NCI-H82 treated with DMSO at 0.1 percent for 48 hours (cell line): Measurements from ENCODE around the gene TRPC1.
A peak's percentile ranks its signal among the peaks of the same experiment; 100 is the strongest.
"Not testable (repeated sequence)": the region's sequence is repeated elsewhere in the genome, so short reads cannot be mapped to it uniquely, and the experiment has no call there.

ENCODE experiments used
- DNase-seq: peaks from one replicate; lab custom pipeline; 2025; ENCODE audit not compliant: unreplicated experiment; lab: John Stamatoyannopoulos, UW

Gene TRPC1

DNA sequence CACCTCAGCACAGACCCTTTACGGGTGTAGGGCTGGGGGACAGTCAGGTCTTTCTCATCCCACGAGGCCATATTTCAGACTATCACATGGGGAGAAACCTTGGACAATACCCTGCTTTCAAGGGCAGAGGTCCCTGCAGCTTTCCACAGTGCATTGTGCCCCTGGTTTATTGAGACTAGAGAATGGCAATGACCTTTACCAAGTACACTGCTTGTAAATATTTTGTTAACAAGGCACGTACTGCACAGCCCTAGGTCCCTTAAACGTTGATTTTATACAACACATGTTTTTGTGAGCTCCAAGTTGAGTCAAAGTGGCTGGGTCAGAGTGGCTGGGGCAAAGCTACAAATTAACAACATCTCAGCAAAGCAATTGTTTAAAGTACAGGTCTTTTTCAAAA, 28.8 kb downstream of the TRPC1 start:
- DNase-seq, result not testable (repeated sequence)

GRCh38 chr3:142754494-142754893, 30.7 kb downstream of the TRPC1 start:
- DNase-seq, result no peak

- DNase-seq, result no peak
These were observed 44.5 kb downstream of the TRPC1 start for GRCh38 chr3:142768338-142768737.

DNA sequence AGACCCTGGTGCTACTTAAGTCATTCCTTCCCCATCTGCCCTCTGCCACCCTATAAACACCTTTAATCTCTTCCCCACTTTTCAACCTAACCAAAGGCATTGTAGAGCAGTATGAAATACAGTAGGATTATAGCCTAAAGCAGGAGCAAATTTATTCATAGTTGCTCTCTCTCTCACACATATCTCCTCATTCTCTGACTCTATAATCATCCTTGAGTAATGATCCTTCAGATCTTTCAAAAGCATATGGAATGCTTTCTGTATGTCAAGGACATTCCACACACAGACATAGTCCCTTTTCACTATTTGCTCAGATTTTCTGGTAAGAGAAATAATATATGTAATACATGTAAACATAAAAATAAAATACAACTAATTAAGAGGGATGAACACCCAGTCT, 54.1 kb downstream of the TRPC1 start:
- DNase-seq, result peak; percentile 69

- no peak for DNase-seq
These were observed 54.7 kb downstream of the TRPC1 start for GRCh38 chr3:142778541-142778940.

GRCh38 chr3:142779591-142779990, 55.8 kb downstream of the TRPC1 start:
- no peak for DNase-seq

DNA sequence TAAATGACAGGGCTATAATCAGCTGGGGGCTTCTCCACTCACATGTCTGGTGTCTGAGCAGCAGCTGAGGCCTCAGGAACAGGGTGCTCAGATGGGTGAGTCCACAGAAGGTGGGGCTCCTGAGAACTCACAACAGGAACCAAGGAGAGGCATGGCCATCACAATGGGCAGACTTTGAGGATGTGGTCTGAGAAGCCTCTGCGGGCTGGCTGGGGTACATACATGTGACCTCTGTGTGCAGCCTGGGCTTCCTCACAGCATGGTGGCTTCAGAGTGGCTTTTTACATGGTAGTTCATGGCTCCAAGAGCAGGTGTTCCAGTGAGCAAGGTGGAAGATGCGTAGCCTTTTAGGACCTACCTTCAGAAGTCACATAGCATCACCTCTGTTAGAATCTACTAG, 58.8 kb downstream of the TRPC1 start:
- no peak for DNase-seq

GRCh38 chr3:142784228-142784627, 60.4 kb downstream of the TRPC1 start:
- DNase-seq, result no peak

DNA sequence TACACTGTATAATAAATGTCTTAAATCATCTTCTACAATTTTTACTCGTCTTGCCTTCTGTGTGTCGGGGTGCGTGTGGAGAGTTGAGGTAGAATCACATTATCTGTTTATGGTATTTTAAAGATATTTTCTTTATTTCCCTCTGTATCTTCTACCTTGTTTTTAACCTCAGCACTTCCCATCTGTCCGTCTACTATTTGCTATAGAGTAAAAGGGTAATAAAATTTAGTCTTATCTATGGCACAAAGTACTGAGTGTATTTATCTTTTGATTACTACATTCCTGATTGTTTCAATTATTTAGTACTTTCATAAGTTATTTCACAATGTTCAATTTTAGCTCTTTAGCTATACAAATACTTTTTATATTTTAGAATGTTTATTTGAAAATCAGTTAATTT, 62.2 kb downstream of the TRPC1 start:
- no peak for DNase-seq

GRCh38 chr3:142787719-142788118, 63.9 kb downstream of the TRPC1 start:
- DNase-seq, result no peak

DNA sequence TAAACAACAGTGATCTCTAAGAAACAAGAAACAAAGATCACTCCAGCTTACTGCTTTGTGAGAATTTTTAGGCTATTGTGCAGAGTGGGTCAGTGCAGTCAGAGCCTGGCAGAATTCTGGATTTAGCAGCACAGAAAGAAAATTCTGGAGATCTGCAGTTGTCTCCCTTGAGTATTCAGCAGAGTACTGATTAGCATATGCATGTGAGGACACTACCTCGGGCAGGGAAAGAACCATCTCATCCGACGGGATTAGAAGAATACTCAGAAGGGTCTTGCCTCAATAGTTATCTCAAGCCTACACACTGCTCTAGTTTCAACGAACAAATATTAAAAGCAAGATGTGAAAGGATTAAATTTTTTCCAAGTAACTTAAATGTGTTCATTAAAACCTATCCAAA, 70.7 kb downstream of the TRPC1 start:
- no peak for DNase-seq

GRCh38 chr3:142795332-142795731, 71.5 kb downstream of the TRPC1 start:
- DNase-seq, result no peak

- no peak for DNase-seq
These were observed 73.0 kb downstream of the TRPC1 start for GRCh38 chr3:142796823-142797222.

- no peak for DNase-seq
These were observed 77.9 kb downstream of the TRPC1 start for GRCh38 chr3:142801746-142802145.

DNA sequence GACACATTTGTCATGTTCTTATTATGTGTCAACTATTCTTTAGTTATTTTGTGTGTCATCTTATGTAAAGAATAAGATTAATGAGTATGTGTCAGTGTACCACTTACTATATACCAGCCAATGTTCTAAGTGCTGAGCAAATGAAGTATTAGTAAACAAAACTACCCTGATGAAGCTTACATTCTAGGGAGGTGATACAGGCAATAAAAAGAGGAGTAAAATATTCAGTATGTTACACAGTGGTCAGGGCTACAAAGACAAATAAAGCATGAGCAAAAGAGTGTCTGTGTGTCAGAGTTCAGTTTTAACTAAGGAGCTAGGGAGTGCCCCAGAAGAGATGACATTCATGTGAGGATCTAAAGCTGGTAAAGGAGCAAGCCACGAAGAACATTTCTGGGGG, 79.1 kb downstream of the TRPC1 start:
- DNase-seq, result no peak

DNA sequence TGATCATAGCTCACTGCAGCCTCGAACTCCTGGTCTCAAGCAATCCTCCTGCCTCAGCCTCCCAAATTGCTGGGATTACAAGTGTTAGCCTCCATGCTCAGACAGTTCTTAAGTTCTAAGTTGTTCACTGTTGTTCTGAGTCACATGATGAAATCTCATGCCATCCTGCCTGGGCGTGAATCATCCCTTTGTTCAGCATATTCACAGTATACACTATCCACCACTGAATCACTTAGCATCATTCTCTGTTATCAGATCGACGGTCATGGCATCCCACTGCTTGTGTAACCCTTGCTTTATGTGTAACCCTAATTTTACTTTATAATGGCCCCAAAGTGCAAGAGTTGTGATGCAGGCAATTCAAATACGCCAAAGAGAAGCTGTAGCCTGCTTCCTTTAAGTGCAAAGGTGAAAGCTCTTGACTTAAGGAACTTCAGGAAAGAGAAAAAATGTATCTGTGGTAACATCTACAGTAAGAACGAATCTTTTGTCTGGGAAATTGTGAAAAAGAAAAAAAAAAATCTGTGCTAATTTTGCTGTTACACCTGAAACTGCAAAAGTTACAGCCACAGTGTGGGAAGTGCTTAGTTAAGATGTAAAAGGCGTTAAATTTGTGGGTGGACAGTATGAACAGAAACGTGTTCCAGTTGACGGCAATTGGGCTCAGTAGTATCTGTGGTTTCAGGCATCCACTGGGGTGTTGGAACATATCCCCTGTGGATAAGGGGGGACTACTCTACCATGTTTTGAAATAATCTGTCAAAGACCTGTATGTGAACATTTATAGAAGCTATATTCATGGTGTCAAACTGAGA, 84.5 kb downstream of the TRPC1 start:
- DNase-seq, result no peak

GRCh38 chr3:142809259-142809658, 85.4 kb downstream of the TRPC1 start:
- DNase-seq, result no peak

DNA sequence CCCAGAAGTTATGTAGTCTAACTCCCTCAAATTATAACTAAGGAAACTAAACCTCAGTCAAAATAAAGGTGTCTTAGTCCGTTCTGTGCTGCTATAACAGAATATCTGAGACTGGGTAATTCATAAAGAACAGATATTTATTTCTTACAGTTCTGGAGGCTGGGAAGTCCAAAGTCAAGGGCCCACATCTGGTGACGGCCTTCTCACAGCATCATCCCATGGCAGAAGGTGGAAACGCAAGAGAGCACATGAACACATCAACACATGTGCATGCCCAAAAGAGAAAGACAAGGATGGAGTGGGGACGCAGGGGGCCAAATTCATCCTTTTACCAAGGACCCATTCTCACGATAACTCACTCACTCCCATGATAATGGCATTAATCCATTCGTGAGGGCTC, 92.0 kb downstream of the TRPC1 start:
- DNase-seq, result no peak

- peak; percentile 28 for DNase-seq
These were observed 93.5 kb downstream of the TRPC1 start for GRCh38 chr3:142817356-142817755.

GRCh38 chr3:142817897-142818296, 94.1 kb downstream of the TRPC1 start:
- no peak for DNase-seq

- DNase-seq, result no peak
These were observed 94.8 kb downstream of the TRPC1 start for GRCh38 chr3:142818651-142819050.

GRCh38 chr3:142819179-142819578, 95.3 kb downstream of the TRPC1 start:
- DNase-seq, result no peak

DNA sequence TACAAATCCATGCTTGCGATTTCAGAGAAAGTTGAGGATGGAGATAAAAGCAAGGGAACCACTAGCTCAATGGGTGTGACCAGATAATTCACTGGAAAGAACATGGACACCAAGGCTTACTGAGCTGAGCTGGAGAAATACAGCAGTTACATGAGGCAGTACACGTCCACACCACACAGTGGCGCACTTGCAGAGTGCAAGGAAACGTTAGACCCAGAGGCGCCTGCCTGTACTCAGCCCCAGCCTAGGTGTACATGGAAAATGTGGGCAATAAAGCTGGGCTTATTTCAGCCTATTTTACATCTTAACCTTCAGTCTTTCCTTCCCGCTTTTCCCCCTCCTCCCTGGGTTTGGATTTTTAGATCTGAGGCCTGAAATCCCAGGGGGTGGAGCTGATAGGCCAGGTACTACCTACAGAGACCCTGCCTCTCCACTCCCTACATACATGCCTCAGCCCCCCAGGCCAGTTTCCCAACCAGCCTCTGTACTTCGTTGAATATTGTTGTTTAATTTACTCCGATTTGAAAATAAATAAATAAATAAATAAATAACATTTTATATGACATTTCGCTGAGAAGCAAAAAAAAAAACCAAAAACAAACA, 105.0 kb downstream of the TRPC1 start:
- peak; percentile 73 for DNase-seq
